Neural progenitor cell (in vitro differentiated cells): ENCODE results near the gene PLOD3. TPM values are rescaled to one million over a fixed set of nuclear protein-coding genes. Genes with fewer than 3 reads are reported as not detected.

ENCODE experiments used
- DNase-seq: peaks from one replicate; pipeline ENCODE4 v3.0.0-alpha.2; 2016; ENCODE audit warnings: low spot score
- H2AFZ ChIP-seq: fragments of 200-600 bp; sonication (generic); replicated peaks from 2 replicates; pipeline ENCODE4 v1.6.1; 2016; ENCODE audit warnings: antibody characterized with exemption
- H3F3A ChIP-seq: fragments of 200-600 bp; sonication (generic); 2 replicates; pipeline ENCODE4 v1.6.1; 2016; ENCODE audit warnings: antibody characterized with exemption, low read depth
- H3K27ac ChIP-seq: fragments of 200-600 bp; sonication (generic); 2 replicates; pipeline ENCODE4 v1.5.1; 2016; ENCODE audit warnings: mild to moderate bottlenecking
- H3K27me3 ChIP-seq: fragments of 200-600 bp; sonication (generic); 2 replicates; pipeline ENCODE4 v1.6.1; 2016; ENCODE audit warnings: mild to moderate bottlenecking, moderate library complexity
- H3K36me3 ChIP-seq: fragments of 200-600 bp; sonication (generic); 2 replicates; pipeline ENCODE4 v1.5.1; 2016
- H3K4me1 ChIP-seq: fragments of 200-600 bp; sonication (generic); 2 replicates; pipeline ENCODE4 v1.6.1; 2016; ENCODE audit warnings: mixed run types
- H3K4me2 ChIP-seq: fragments of 200-600 bp; sonication (generic); 2 replicates; pipeline ENCODE4 v1.6.1; 2016
- H3K4me3 ChIP-seq: fragments of 200-600 bp; sonication (generic); 2 replicates; pipeline ENCODE4 v1.5.1; 2016
- H3K79me2 ChIP-seq: fragments of 200-600 bp; sonication (generic); 2 replicates; pipeline ENCODE4 v1.6.1; 2016; ENCODE audit warnings: low read depth
- H3K9ac ChIP-seq: fragments of 200-600 bp; sonication (generic); 2 replicates; pipeline ENCODE4 v1.6.1; 2016
- H3K9me3 ChIP-seq: fragments of 200-600 bp; sonication (generic); 2 replicates; pipeline ENCODE4 v1.5.1; 2016; ENCODE audit warnings: low read depth
- H4K20me1 ChIP-seq: fragments of 200-600 bp; sonication (generic); 2 replicates; pipeline ENCODE4 v1.6.1; 2016; ENCODE audit warnings: low read depth
- H3K27ac Mint-ChIP-seq: 3 replicates; pipeline ENCODE4 v1.8.0; 2021; ENCODE audit warnings: mixed read lengths
- H3K27me3 Mint-ChIP-seq: 2 replicates; pipeline ENCODE4 v1.8.0; 2022; ENCODE audit warnings: low read depth, mild to moderate bottlenecking, inconsistent platforms, moderate library complexity, mixed read lengths; ENCODE audit not compliant: insufficient read depth
- H3K36me3 Mint-ChIP-seq: 3 replicates; pipeline ENCODE4 v1.8.0; 2021; ENCODE audit warnings: mixed read lengths
- H3K4me1 Mint-ChIP-seq: 3 replicates; pipeline ENCODE4 v1.8.0; 2021; ENCODE audit warnings: mixed read lengths
- H3K4me3 Mint-ChIP-seq: 3 replicates; pipeline ENCODE4 v1.8.0; 2021; ENCODE audit warnings: mild to moderate bottlenecking, moderate library complexity, mixed read lengths
- H3K9me3 Mint-ChIP-seq: 3 replicates; pipeline ENCODE4 v1.8.0; 2020; ENCODE audit warnings: mixed read lengths
- CTCF ChIP-seq: fragments of 200-600 bp; sonication (generic); IDR thresholded peaks from 2 replicates; pipeline ENCODE4 v1.5.1; 2017; ENCODE audit warnings: antibody characterized with exemption, mild to moderate bottlenecking
- EZH2 ChIP-seq: fragments of 200-600 bp; sonication (generic); IDR thresholded peaks from 2 replicates; pipeline ENCODE4 v1.6.1; 2017; ENCODE audit warnings: antibody characterized with exemption, mild to moderate bottlenecking, moderate library complexity
- EZH2phosphoT487 ChIP-seq: fragments of 200-600 bp; sonication (generic); IDR thresholded peaks from 2 replicates; pipeline ENCODE4 v1.6.1; 2017; ENCODE audit warnings: antibody characterized with exemption
- total RNA-seq: library from RNA; depleted of rRNA; stranded (reverse); fragments of >200 nt; gene quantifications from 2 replicates; pipeline ENCODE4 v1.2.3, GENCODE V29; 2015; ENCODE audit warnings: low replicate concordance

PLOD3 gene
- total RNA-seq, 1 donor from 2014 or later, result 9.4 TPM

GRCh38 chr7:101223528-101223927 lies 6.1 kb upstream of the PLOD3 start:
- H3K9ac ChIP-seq, result no peak overlapping the region
- no peak overlapping the region for H3K27ac ChIP-seq
- no peaks in the 10 kb centered on the region for H3K36me3 ChIP-seq
- Mint-ChIP-seq H3K9me3 (no peaks in the 10 kb centered on the region), H3K27ac (no peak overlapping the region), H3K4me3 (no peak overlapping the region), H3K4me1 (peaks cover 12% of the 10 kb centered on the region), H3K36me3 (peaks cover 14% of the 10 kb centered on the region), H3K27me3 (peaks cover 10% of the 10 kb centered on the region)
- no peak overlapping the region for H2AFZ ChIP-seq
- H3F3A ChIP-seq, result no peaks in the 10 kb centered on the region
- H3K4me1 ChIP-seq, result peaks cover 7% of the 10 kb centered on the region
- no peak for DNase-seq
- no peaks in the 10 kb centered on the region for H4K20me1 ChIP-seq
- TF ChIP-seq EZH2phosphoT487, result no peak
- TF ChIP-seq EZH2, result no peak
- TF ChIP-seq CTCF, result no peak
- peaks cover 30% of the 10 kb centered on the region for H3K79me2 ChIP-seq
- H3K4me3 ChIP-seq, result no peak overlapping the region
- H3K27me3 ChIP-seq, result no peaks in the 10 kb centered on the region
- no peak overlapping the region for H3K4me2 ChIP-seq
- H3K9me3 ChIP-seq, result no peaks in the 10 kb centered on the region

DNA sequence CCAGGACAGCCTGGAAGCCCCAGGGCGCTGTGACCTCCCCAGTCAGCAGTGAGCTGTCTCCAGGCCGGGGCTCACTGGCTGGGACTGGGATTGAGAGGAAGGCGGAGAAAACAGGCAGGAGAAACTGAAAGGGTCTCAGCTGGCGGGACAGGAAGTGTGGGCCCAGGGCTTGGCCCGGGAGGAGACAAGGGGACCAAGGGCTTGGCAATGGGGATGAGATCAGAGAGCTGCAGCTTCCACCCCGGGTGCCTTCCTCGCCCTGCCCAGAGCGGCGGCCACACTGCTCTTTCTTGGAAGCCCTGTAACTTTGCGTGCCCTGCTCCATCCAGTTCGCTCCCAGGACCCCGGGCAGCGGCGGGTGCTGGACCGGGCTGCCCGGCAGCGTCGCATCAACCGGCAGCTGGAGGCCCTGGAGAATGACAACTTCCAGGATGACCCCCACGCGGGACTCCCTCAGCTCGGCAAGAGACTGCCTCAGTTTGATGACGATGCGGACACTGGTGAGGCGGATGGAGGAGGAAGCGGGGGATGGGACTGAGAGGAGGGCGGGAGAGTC lies 5.0 kb upstream of the PLOD3 start:
- Mint-ChIP-seq H3K9me3 (no peaks in the 10 kb centered on the region), H3K4me1 (peaks cover 16% of the 10 kb centered on the region), H3K36me3 (peaks cover 9% of the 10 kb centered on the region), H3K27ac (no peak overlapping the region), H3K4me3 (no peak overlapping the region), H3K27me3 (peaks cover 16% of the 10 kb centered on the region)
- no peak overlapping the region for H3K27ac ChIP-seq
- H3F3A ChIP-seq, result peaks cover 5% of the 10 kb centered on the region
- no peak overlapping the region for H3K4me2 ChIP-seq
- H4K20me1 ChIP-seq, result no peaks in the 10 kb centered on the region
- no peaks in the 10 kb centered on the region for H3K27me3 ChIP-seq
- H3K9me3 ChIP-seq, result no peaks in the 10 kb centered on the region
- no peak overlapping the region for H3K9ac ChIP-seq
- H2AFZ ChIP-seq, result no peak overlapping the region
- peaks cover 8% of the 10 kb centered on the region for H3K4me1 ChIP-seq
- peaks cover 34% of the 10 kb centered on the region for H3K79me2 ChIP-seq
- no peaks in the 10 kb centered on the region for H3K36me3 ChIP-seq
- TF ChIP-seq EZH2phosphoT487 (no peak), EZH2 (no peak), CTCF (no peak)
- no peak for DNase-seq
- H3K4me3 ChIP-seq, result no peak overlapping the region

DNA sequence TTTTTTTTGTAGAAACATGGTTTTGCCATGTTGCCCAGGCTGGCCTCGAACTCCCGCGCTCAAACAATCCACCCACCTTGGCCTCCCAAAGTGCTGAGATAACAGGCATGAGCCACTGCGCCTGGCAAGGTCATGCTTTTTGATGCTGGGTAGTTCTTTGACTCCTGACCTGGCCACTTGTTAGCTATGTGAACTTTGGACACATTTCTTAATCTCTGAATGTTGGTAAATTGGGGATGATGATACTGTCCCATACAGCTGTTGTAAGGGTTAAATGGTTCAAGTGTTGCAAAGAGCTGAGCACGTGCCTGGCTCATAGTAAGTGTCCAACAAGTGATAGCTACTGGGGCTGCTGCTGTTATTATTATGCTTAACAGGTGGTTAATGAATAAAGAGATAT lies 2.9 kb upstream of the PLOD3 start:
- no peak overlapping the region for H3K4me3 ChIP-seq
- H3K36me3 ChIP-seq, result no peaks in the 10 kb centered on the region
- no peak overlapping the region for H3K27ac ChIP-seq
- no peak overlapping the region for H3K4me3 Mint-ChIP-seq
- H2AFZ ChIP-seq, result no peak overlapping the region
- H3K9me3 Mint-ChIP-seq, result no peaks in the 10 kb centered on the region
- peaks cover 16% of the 10 kb centered on the region for H3K27me3 Mint-ChIP-seq
- H3K79me2 ChIP-seq, result peaks cover 34% of the 10 kb centered on the region
- no peaks in the 10 kb centered on the region for H3K27me3 ChIP-seq
- peaks cover 27% of the 10 kb centered on the region for H3K4me1 Mint-ChIP-seq
- peaks cover 12% of the 10 kb centered on the region for H3F3A ChIP-seq
- TF ChIP-seq CTCF, result no peak
- no peak for TF ChIP-seq EZH2phosphoT487
- TF ChIP-seq EZH2, result no peak
- DNase-seq, result no peak
- H4K20me1 ChIP-seq, result no peaks in the 10 kb centered on the region
- H3K27ac Mint-ChIP-seq, result no peak overlapping the region
- H3K4me1 ChIP-seq, result peaks cover 8% of the 10 kb centered on the region
- no peaks in the 10 kb centered on the region for H3K9me3 ChIP-seq
- peaks cover 8% of the 10 kb centered on the region for H3K36me3 Mint-ChIP-seq
- no peak overlapping the region for H3K4me2 ChIP-seq
- H3K9ac ChIP-seq, result no peak overlapping the region
